ENCODE measurements around the gene ROBO1. TPM values are rescaled to one million over a fixed set of nuclear protein-coding genes. Genes with fewer than 3 reads are reported as not detected.

Gene ROBO1
- total and polyA plus RNA-seq, 2 experiments from 2014 or later: 18.8 to 31.9 TPM

- no peaks in the 10 kb centered on the region for H4K20me1 ChIP-seq (ENCODE audit: insufficient read depth)
- no peaks in the 10 kb centered on the region for H3K27me3 ChIP-seq (replicated peaks; ENCODE audit: insufficient read depth)
- H3K4me1 ChIP-seq (ENCODE audit: insufficient read depth): no peaks in the 10 kb centered on the region
- no peaks in the 10 kb centered on the region for H3F3A ChIP-seq (ENCODE audit: insufficient read depth)
- TF ChIP-seq EZH2phosphoT487 (IDR thresholded peaks at IDR 0.05; ENCODE audit: insufficient read depth, low read depth): no peak
- TF ChIP-seq EZH2 (IDR thresholded peaks at IDR 0.05; ENCODE audit: insufficient read depth, poor library complexity, severe bottlenecking): no peak
- no peak for DNase-seq
- no peaks in the 10 kb centered on the region for H3K9me2 ChIP-seq (ENCODE audit: insufficient read depth)
- H3K4me3 ChIP-seq: no peak overlapping the region
- H3K79me2 ChIP-seq (ENCODE audit: insufficient read depth): no peaks in the 10 kb centered on the region
- no peak overlapping the region for H3K9ac ChIP-seq
- H3K27ac ChIP-seq: no peak overlapping the region
- no peaks in the 10 kb centered on the region for H3K9me3 ChIP-seq (ENCODE audit: low read depth)
- in situ Hi-C loops (cut with MboI): no loop called here
- WGBS, 2 experiments (ENCODE audit: low coverage in 1 of 2, low lambda C conversion rate in 2 of 2, missing lambda C conversion rate in 2 of 2): 41% methylated on average over 4 of the region's 4 CpGs
- H3K36me3 ChIP-seq (ENCODE audit: low read depth): no peaks in the 10 kb centered on the region
- H2AFZ ChIP-seq: no peak overlapping the region
- H3K4me2 ChIP-seq (ENCODE audit: unreplicated experiment): no peak overlapping the region
Observed at GRCh38 chr3:79344876-79345871, 422.6 kb downstream of the ROBO1 start.

- H3K9ac ChIP-seq: no peak overlapping the region
- no peaks in the 10 kb centered on the region for H3F3A ChIP-seq (ENCODE audit: insufficient read depth)
- H3K9me2 ChIP-seq (ENCODE audit: insufficient read depth): no peaks in the 10 kb centered on the region
- no peaks in the 10 kb centered on the region for H3K79me2 ChIP-seq (ENCODE audit: insufficient read depth)
- TF ChIP-seq EZH2 (IDR thresholded peaks at IDR 0.05; ENCODE audit: insufficient read depth, poor library complexity, severe bottlenecking) (no peak), EZH2phosphoT487 (IDR thresholded peaks at IDR 0.05; ENCODE audit: insufficient read depth, low read depth) (no peak)
- H3K9me3 ChIP-seq (ENCODE audit: low read depth): no peaks in the 10 kb centered on the region
- H2AFZ ChIP-seq: no peak overlapping the region
- H3K27me3 ChIP-seq (replicated peaks; ENCODE audit: insufficient read depth): no peaks in the 10 kb centered on the region
- no peaks in the 10 kb centered on the region for H4K20me1 ChIP-seq (ENCODE audit: insufficient read depth)
- no peak for DNase-seq
- H3K27ac ChIP-seq: no peak overlapping the region
- in situ Hi-C loops (cut with MboI): no loop called here
- H3K4me1 ChIP-seq (ENCODE audit: insufficient read depth): no peaks in the 10 kb centered on the region
- H3K4me3 ChIP-seq: no peak overlapping the region
- no peaks in the 10 kb centered on the region for H3K36me3 ChIP-seq (ENCODE audit: low read depth)
- H3K4me2 ChIP-seq (ENCODE audit: unreplicated experiment): no peak overlapping the region
Observed at GRCh38 chr3:79341961-79342360, 425.8 kb downstream of the ROBO1 start.

- Histone ChIP-seq H2AFZ (no peak overlapping the region), H3K9ac (no peak overlapping the region), H3K4me1 (ENCODE audit: insufficient read depth) (no peaks in the 10 kb centered on the region), H3K9me2 (ENCODE audit: insufficient read depth) (no peaks in the 10 kb centered on the region), H3K4me2 (ENCODE audit: unreplicated experiment) (no peak overlapping the region), H4K20me1 (ENCODE audit: insufficient read depth) (no peaks in the 10 kb centered on the region), H3K4me3 (no peak overlapping the region), H3K27ac (no peak overlapping the region), H3K36me3 (ENCODE audit: low read depth) (no peaks in the 10 kb centered on the region), H3K27me3 (replicated peaks; ENCODE audit: insufficient read depth) (no peaks in the 10 kb centered on the region), H3K79me2 (ENCODE audit: insufficient read depth) (no peaks in the 10 kb centered on the region), H3F3A (ENCODE audit: insufficient read depth) (no peaks in the 10 kb centered on the region), H3K9me3 (ENCODE audit: low read depth) (no peaks in the 10 kb centered on the region)
- DNase-seq: no peak
- 76 to 84% methylated on average over 3 of the region's 3 CpGs for WGBS, 2 experiments (ENCODE audit: low coverage in 1 of 2, low lambda C conversion rate in 2 of 2, missing lambda C conversion rate in 2 of 2)
- no peak for TF ChIP-seq EZH2 (IDR thresholded peaks at IDR 0.05; ENCODE audit: insufficient read depth, poor library complexity, severe bottlenecking)
- in situ Hi-C loops (cut with MboI): no loop called here
Observed at GRCh38 chr3:79339846-79340245, 428.0 kb downstream of the ROBO1 start.

- in situ Hi-C loops (cut with MboI): no loop called here
- Histone ChIP-seq H3K27me3 (replicated peaks; ENCODE audit: insufficient read depth) (no peaks in the 10 kb centered on the region), H3K36me3 (ENCODE audit: low read depth) (no peaks in the 10 kb centered on the region), H3F3A (ENCODE audit: insufficient read depth) (no peaks in the 10 kb centered on the region), H3K27ac (no peak overlapping the region), H3K9me2 (ENCODE audit: insufficient read depth) (no peaks in the 10 kb centered on the region), H2AFZ (no peak overlapping the region), H3K4me3 (no peak overlapping the region), H3K79me2 (ENCODE audit: insufficient read depth) (no peaks in the 10 kb centered on the region), H3K4me2 (ENCODE audit: unreplicated experiment) (no peak overlapping the region), H3K9ac (no peak overlapping the region), H3K9me3 (ENCODE audit: low read depth) (no peaks in the 10 kb centered on the region), H3K4me1 (ENCODE audit: insufficient read depth) (no peaks in the 10 kb centered on the region), H4K20me1 (ENCODE audit: insufficient read depth) (no peaks in the 10 kb centered on the region)
- TF ChIP-seq EZH2 (IDR thresholded peaks at IDR 0.05; ENCODE audit: insufficient read depth, poor library complexity, severe bottlenecking) (no peak), EZH2phosphoT487 (IDR thresholded peaks at IDR 0.05; ENCODE audit: insufficient read depth, low read depth) (no peak)
- DNase-seq: no peak
Observed at GRCh38 chr3:79337798-79338197, 430.0 kb downstream of the ROBO1 start.
